IMR-90 (cell line): ENCODE data around the gene RAB11B. TPM values are rescaled to one million over a fixed set of nuclear protein-coding genes. Genes with fewer than 3 reads are reported as not detected.
A peak's percentile ranks its signal among the peaks of the same experiment; 100 is the strongest.

Experiments
- ATAC-seq: fragments of 200-7000 bp; cut with Tn5 transposase; 2 replicates; pipeline ENCODE4 v1.9.1; 2020; ENCODE audit warnings: low read depth, mild to moderate bottlenecking, moderate library complexity
- BruUV-seq: library from RNA; stranded (reverse); fragments of 400-500 nt; replicated peaks from 2 replicates; lab custom pipeline; 2021; lab: Mats Ljungman, UMichigan
- CTCF ChIA-PET: fragments of 300-600 bp; formaldehyde crosslinking; extraction: SDS; loops from one replicate; lab custom pipeline; 2021; ENCODE audit warnings: antibody characterized with exemption; lab: Yijun Ruan, JAX
- POLR2A ChIA-PET: fragments of 300-600 bp; sonication (Branson Sonifier 250); formaldehyde crosslinking; loops from one replicate; lab custom pipeline; 2022; ENCODE audit warnings: antibody characterized with exemption; ENCODE audit not compliant: unreplicated experiment; lab: Charles Lee
- DNase-seq: peaks from one replicate; pipeline ENCODE4 v3.0.0; 2013
- H2AFZ ChIP-seq: replicated peaks from 2 replicates; pipeline ENCODE3; 2013; ENCODE audit warnings: low read length, mild to moderate bottlenecking; ENCODE audit not compliant: poor library complexity
- H2AK5ac ChIP-seq: 2 replicates; pipeline ENCODE4 v1.6.1; 2013; ENCODE audit warnings: low read depth, low read length, inconsistent platforms
- H2AK9ac ChIP-seq: replicated peaks from 2 replicates; pipeline ENCODE3; 2013; ENCODE audit warnings: mild to moderate bottlenecking, low read depth, low read length, moderate library complexity; ENCODE audit not compliant: poor library complexity
- H2BK120ac ChIP-seq: 2 replicates; pipeline ENCODE4 v1.6.1; 2013; ENCODE audit warnings: low read depth, low read length, inconsistent platforms
- H2BK15ac ChIP-seq: 3 replicates; pipeline ENCODE4 v1.6.1; 2013; ENCODE audit warnings: low read depth, low read length, inconsistent platforms
- H2BK20ac ChIP-seq: 2 replicates; pipeline ENCODE4 v1.6.1; 2013; ENCODE audit warnings: low read depth, mild to moderate bottlenecking, inconsistent platforms, low read length, moderate library complexity
- H2BK5ac ChIP-seq: 2 replicates; pipeline ENCODE4 v1.6.1; 2013; ENCODE audit warnings: mild to moderate bottlenecking, low read depth, low read length, inconsistent platforms; ENCODE audit not compliant: poor library complexity, severe bottlenecking
- H3K14ac ChIP-seq: replicated peaks from 2 replicates; pipeline ENCODE4 v1.6.1; 2013; ENCODE audit warnings: low read depth, low read length, inconsistent platforms
- H3K18ac ChIP-seq: 2 replicates; pipeline ENCODE4 v1.6.1; 2013; ENCODE audit warnings: low read depth, low read length, control low read depth
- H3K23ac ChIP-seq: 2 replicates; pipeline ENCODE4 v1.6.1; 2013; ENCODE audit warnings: low read depth, low read length, inconsistent platforms
- H3K27ac ChIP-seq: 2 replicates; pipeline ENCODE4 v1.5.1; 2013; ENCODE audit warnings: mild to moderate bottlenecking, control low read depth, low read length; ENCODE audit not compliant: insufficient read depth
- H3K27me3 ChIP-seq: 2 replicates; pipeline ENCODE4 v1.6.1; 2013; ENCODE audit warnings: low read length; ENCODE audit not compliant: control insufficient read depth, insufficient read depth
- H3K36me3 ChIP-seq: 2 replicates; pipeline ENCODE4 v1.6.1; 2013; ENCODE audit warnings: low read length, mixed read lengths; ENCODE audit not compliant: control insufficient read depth, insufficient read depth
- H3K4ac ChIP-seq: 2 replicates; pipeline ENCODE4 v1.6.1; 2013; ENCODE audit warnings: low read depth, low read length, inconsistent platforms
- H3K4me1 ChIP-seq: 2 replicates; pipeline ENCODE4 v1.6.1; 2013; ENCODE audit warnings: low read length, mixed read lengths; ENCODE audit not compliant: control insufficient read depth, insufficient read depth
- H3K4me2 ChIP-seq: 2 replicates; pipeline ENCODE4 v1.6.1; 2013; ENCODE audit warnings: low read depth, mild to moderate bottlenecking, control low read depth, low read length, moderate library complexity
- H3K4me3 ChIP-seq: 2 replicates; pipeline ENCODE4 v1.5.1; 2013; ENCODE audit warnings: low read depth, mild to moderate bottlenecking, control low read depth, low read length, moderate library complexity; ENCODE audit not compliant: insufficient read depth
- H3K56ac ChIP-seq: 2 replicates; pipeline ENCODE4 v1.6.1; 2013; ENCODE audit warnings: low read length, inconsistent platforms; ENCODE audit not compliant: insufficient read depth; ENCODE audit errors: extremely low read depth
- H3K79me1 ChIP-seq, 2 experiments: 2 replicates each; pipeline ENCODE4 v1.6.1; 2013; ENCODE audit warnings: low read length in 2 of 2, inconsistent platforms in 1 of 2, low read depth in 1 of 2
- H3K9ac ChIP-seq: 2 replicates; pipeline ENCODE4 v1.6.1; 2013; ENCODE audit warnings: low read depth, low read length, control low read depth
- H3K9me1 ChIP-seq: 2 replicates; pipeline ENCODE4 v1.6.1; 2013; ENCODE audit warnings: low read length, inconsistent platforms; ENCODE audit not compliant: insufficient read depth
- H3K9me3 ChIP-seq: 2 replicates; pipeline ENCODE4 v1.6.1; 2013; ENCODE audit warnings: low read length; ENCODE audit not compliant: control insufficient read depth, insufficient read depth
- H4K20me1 ChIP-seq: 2 replicates; pipeline ENCODE4 v1.6.1; 2013; ENCODE audit warnings: low read length, inconsistent platforms; ENCODE audit not compliant: insufficient read depth
- H4K5ac ChIP-seq: 2 replicates; pipeline ENCODE4 v1.6.1; 2013; ENCODE audit warnings: mild to moderate bottlenecking, low read depth, low read length, control low read depth
- H4K8ac ChIP-seq, 2 experiments: 2 replicates each; pipeline ENCODE4 v1.6.1; 2013; ENCODE audit warnings: low read depth in 2 of 2, low read length in 2 of 2, control low read depth in 1 of 2, inconsistent platforms in 1 of 2
- H4K91ac ChIP-seq: 2 replicates; pipeline ENCODE4 v1.6.1; 2013; ENCODE audit warnings: low read depth, low read length, inconsistent platforms; ENCODE audit not compliant: insufficient read depth
- FOS ChIP-seq: fragments of 150-350 bp; IDR thresholded peaks from 2 replicates; pipeline ENCODE4 v1.6.1; 2016; ENCODE audit warnings: low read depth, low read length
- WGBS, 2 experiments: methylation state at CpG; one replicate each; pipeline versions ENCODE4 v1.1.5 to v1.1.7; 2013; ENCODE audit warnings: missing lambda C conversion rate in 2 of 2; ENCODE audit not compliant: insufficient read length in 1 of 2; ENCODE audit errors: extremely low coverage in 2 of 2; 5-methylcytosine and 5-hydroxymethylcytosine counted together
- dilution Hi-C: fragments of 300-500 bp; cut with HindIII; formaldehyde crosslinking; loops from one replicate; pipeline ENCODE4 v1.14.3; 2018; ENCODE audit warnings: low sequenced_read_pairs; ENCODE audit not compliant: unreplicated experiment
- in situ Hi-C: fragments of 300-500 bp; cut with MboI; formaldehyde crosslinking; loops from 3 replicates; pipeline ENCODE4 v1.14.3; 2019; ENCODE audit warnings: low sequenced_read_pairs, inconsistent platforms, mixed read lengths
- intact Hi-C: fragments of 100-400 bp; cut with micrococcal nuclease; formaldehyde crosslinking; loops from 2 replicates; pipeline ENCODE4 v1.10.0; 2022
- polyA plus RNA-seq, 3 experiments: library from polyadenylated mRNA; depleted of rRNA; stranded (reverse); fragments of >200 nt; gene quantifications; 2 replicates each; pipeline ENCODE4 v1.2.3, GENCODE V29; 2012; ENCODE audit warnings: low replicate concordance in 1 of 3
- total RNA-seq: library from RNA; depleted of rRNA; stranded (reverse); fragments of >200 nt; gene quantifications from 2 replicates; pipeline ENCODE4 v1.2.3, GENCODE V29; 2012

RAB11B gene
- total and polyA plus RNA-seq, 2 of the 4 experiments (the other 2 are of a cell fraction) = 8.2 to 117 TPM

DNA sequence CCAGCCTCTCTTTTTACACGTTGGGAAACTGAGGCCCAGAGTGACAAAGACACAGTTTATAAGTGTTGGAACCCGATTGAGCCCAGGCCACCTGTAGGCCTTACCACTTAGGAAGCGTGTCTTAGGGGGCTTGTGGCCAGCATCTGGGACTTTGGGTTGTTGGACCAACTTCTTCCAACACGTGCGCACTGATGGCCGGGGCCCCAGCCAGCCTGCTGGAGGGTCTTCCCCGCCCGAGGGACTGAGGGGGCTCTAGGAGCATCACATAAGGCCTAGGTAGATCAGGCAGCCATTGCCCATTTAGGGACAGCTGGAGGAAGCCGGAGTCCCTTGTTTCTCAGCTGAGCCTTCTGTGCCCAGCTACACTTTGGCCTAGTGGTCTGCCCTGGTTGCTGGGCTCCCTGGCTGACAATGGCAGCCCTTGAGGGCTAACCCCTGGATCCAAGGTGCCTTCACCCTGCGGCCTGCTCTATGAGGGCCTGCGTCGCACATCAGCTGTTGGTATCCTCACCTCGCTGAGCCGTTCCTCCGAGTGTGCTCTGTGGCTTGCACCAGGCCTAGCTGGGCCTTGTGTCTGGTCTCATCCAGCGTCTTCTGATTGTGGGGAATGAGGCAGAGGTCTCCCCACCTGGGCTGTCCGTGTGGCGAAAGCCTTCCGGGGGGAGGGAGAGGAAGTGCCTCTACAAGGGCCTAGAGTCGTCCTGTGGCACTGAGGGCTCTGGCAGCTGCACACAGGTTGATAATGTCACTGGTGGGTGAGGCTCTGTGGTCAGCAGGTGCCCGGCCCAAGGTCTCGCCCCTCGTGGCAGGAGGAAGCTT lies 1.2 kb downstream of the RAB11B start:
- Histone ChIP-seq H3K4me1 (peaks cover 16% of the 10 kb centered on the region), H3K4me2 (peak overlapping the region; percentile 77), H3K56ac (no peak overlapping the region), H2BK5ac (no peak overlapping the region), H3K9ac (no peak overlapping the region), H4K91ac (no peak overlapping the region), H3K18ac (no peak overlapping the region), H3K9me3 (no peaks in the 10 kb centered on the region), H3K4me3 (peak overlapping the region; percentile 72; the same call in 1 of the 2 replicates), H3K79me1 (peaks cover 26 to 58% of the 10 kb centered on the region in 2 experiments), H4K5ac (no peak overlapping the region), H3K27ac (no peak overlapping the region), H3K36me3 (no peaks in the 10 kb centered on the region), H2AK9ac (peak overlapping the region; percentile 67), H3K4ac (no peak overlapping the region), H4K8ac (no peak overlapping the region), H3K14ac (no peak overlapping the region), H3K9me1 (peaks cover 25% of the 10 kb centered on the region), H3K27me3 (no peaks in the 10 kb centered on the region), H2BK15ac (no peak overlapping the region), H2AK5ac (peak overlapping the region; percentile 33; the same call in 1 of the 2 replicates), H2BK120ac (no peak overlapping the region), H2AFZ (no peak overlapping the region), H3K23ac (no peak overlapping the region), H2BK20ac (no peak overlapping the region), H4K20me1 (peaks cover 52% of the 10 kb centered on the region)
- DNase-seq = no peak
- intact Hi-C loops (no loop called here), dilution Hi-C loops (no loop called here), in situ Hi-C loops (no loop called here)
- ChIA-PET POLR2A (interaction anchor here (0.6 to 1.0 kb wide), 2 partner anchors 30 to 463 kb away, joined by 4 to 5 read pairs; no protein-coding TSS in a partner anchor), CTCF (no interaction called here)
- 90% methylated on average over 12 of the region's 23 CpGs; no CpG with 5 or more reads in 1 of the 2 experiments for WGBS, 2 experiments
- no peak for ATAC-seq
- BruUV-seq = no TSS peak
- no peak for TF ChIP-seq FOS
